Smooth muscle cell of the brain vasculature (primary cell): ENCODE measurements around the gene ARHGAP12.
"Not testable (repeated sequence)": the region's sequence is repeated elsewhere in the genome, so short reads cannot be mapped to it uniquely, and the experiment has no call there.

Experiments
- DNase-seq: peaks from one replicate; pipeline ENCODE4 v3.0.0-alpha.2; 2012; ENCODE audit warnings: low read depth, low spot score

The ARHGAP12 gene

GRCh38 chr10:31771331-31771831, 157.2 kb downstream of the ARHGAP12 start:
- DNase-seq = no peak

DNA sequence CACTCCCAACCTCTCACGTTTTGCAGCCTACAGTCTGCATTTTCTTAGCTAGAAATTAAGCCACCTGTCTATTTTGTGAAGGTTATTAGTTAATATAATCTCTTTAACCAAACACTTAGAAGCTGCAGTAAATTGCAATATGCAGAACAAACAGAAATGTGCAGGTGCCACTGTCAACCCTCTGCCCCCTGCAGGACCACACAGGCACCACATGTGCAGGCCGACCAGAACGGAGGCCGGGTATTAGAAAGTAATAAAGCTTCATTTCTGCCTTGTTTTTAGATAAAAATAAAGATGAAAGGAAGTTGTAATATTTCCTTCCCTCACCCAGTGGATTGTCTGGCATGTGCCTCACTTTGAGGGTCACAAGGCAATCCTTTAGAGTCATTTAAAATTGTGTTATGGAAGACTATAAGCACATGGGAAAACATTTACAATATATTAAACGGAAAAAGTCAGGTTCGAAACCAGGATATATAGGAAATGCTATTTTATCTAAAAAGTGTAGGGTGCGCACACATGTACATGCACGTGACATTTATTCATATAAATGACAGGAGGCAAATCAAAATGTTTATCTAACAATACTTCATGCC, 158.2 kb downstream of the ARHGAP12 start:
- DNase-seq = no peak

GRCh38 chr10:31769564-31769963, 159.1 kb downstream of the ARHGAP12 start:
- no peak for DNase-seq

GRCh38 chr10:31768935-31769334, 159.7 kb downstream of the ARHGAP12 start:
- DNase-seq = not testable (repeated sequence)

GRCh38 chr10:31768467-31768866, 160.2 kb downstream of the ARHGAP12 start:
- no peak for DNase-seq

GRCh38 chr10:31765541-31765940, 163.1 kb downstream of the ARHGAP12 start:
- no peak for DNase-seq

DNA sequence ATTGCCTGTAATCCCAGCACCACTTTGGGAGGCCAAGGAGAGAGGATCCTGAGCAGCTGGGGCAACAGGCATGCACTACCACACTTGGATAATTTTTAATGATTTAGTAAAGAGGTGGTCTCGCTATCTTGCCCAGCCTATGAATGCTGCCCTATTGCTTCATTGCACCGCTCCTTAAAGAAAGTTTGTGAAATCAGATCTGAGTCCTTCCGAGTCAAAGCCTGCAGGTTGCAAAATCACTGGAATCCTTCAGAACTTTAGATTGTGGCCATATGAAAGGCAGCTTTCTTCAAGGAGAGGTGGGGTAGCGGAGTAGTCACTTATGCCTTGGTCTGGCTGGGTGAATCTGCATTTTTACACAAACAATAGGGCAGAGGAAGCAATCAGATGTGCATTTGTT, 166.3 kb downstream of the ARHGAP12 start:
- DNase-seq = no peak

DNA sequence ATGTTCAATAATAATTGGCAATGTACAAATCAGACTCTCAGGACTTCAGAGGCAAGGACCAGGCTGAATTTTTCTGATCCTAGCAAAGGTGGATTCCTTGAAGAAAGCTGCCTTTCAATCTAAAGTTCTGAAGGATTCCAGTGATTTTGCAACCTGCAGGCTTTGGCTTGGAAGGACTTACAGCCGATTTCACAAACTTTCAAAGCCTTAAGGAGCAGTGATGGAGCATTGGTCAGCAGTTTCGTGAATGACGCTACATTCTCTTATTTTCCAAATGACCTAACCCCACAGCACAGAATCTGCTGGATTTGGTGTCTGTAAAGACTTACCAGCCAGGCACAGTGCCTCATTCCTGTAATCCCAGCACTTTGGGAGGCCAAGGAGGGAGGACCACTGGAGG, 167.5 kb downstream of the ARHGAP12 start:
- DNase-seq = no peak

GRCh38 chr10:31760674-31761081, 168.0 kb downstream of the ARHGAP12 start:
- no peak for DNase-seq

DNA sequence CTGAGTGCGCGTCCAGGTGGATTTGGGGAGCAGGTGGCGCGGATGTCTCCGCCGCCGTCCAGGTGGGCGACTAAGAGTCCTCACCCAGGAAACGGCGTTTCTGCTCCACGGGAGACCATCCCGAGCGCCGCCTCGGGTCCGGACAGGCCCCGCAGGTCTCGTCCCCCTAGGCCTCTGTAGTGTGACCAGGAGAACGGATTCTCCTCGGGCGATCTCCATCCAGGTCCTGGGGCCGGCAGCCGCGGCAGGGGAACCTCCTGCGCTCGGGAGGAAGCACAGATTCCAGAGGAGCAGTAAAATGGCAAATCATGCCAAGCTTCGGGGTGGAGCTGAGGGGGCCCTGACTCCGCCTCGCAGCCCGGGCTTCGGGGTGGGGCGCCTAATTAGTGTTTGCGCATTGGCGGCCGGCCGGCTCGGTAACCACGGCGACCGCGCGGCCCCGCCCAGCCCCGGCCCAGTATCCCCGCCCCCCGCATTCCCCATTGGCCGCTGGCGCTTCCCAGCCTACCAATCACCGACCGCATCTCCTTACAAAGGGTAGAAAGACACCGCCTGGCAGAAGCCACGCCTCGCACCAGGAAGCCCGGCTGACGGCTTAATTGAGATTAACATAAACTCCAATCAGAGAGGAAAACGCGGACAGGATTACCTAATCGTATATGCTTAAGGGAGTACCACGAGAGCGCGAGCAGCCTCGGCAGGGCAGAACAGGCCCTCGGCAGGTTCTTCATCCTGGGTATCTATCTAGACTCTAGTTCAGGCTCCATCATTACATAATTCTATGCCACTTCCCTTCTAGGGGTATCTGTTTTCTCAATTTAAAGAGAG, 168.6 kb downstream of the ARHGAP12 start:
- peak; percentile 84 for DNase-seq

DNA sequence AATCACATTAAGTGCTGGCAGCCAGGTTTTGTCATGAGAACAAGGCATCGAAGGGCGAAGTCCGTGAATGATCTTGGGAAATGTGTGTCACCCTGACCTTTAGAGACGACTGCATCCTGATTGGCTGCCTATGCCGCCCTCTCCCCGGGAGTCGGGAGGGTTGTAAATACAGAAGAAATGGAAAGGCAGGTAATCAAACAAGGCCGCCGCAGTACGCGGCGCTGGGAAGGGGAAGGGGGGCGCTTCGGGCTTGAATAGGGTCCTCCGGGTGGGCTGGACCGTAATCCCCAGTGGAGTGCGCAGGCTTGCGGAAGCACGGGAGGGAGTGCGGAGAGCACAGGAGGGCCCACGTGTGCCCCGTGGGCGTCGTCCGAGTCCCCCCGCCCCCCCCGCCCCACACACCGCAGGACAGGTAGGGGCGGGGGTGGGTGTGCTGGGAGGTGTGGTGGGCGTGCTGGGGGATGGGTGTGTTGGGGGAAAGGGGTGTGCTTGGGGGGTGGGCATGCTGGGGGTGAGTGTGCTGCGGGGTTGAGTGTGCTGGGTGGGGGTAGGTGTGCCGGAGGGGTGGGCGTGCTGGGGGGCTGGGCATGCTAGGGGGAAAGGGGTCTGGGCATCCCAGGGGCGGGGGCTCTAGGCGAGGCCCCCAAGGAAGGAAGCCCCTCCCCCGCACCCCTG, 169.4 kb downstream of the ARHGAP12 start:
- no peak for DNase-seq

- no peak for DNase-seq
Observed at GRCh38 chr10:31758495-31758894, 170.1 kb downstream of the ARHGAP12 start.

DNA sequence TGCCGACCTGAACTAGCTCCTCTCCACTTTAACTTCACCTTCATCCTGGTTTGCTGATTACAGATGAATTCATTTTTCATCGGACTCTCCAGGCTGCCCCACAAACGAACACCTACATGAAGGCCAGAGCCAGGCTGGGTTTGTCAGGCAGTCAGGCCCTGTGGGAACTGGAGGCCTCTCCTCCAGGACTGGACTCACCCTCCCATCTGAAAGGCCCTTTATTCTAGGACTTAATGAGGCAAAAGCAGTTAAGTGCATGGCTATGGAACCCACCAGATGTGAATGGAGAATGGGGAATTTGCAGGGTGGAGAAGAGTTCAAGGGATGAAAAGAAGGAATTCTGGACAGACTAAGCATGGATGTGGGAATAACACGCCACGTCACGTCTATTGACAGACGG, 170.8 kb downstream of the ARHGAP12 start:
- DNase-seq = no peak

- no peak for DNase-seq
Observed at GRCh38 chr10:31757386-31757791, 171.2 kb downstream of the ARHGAP12 start.

DNA sequence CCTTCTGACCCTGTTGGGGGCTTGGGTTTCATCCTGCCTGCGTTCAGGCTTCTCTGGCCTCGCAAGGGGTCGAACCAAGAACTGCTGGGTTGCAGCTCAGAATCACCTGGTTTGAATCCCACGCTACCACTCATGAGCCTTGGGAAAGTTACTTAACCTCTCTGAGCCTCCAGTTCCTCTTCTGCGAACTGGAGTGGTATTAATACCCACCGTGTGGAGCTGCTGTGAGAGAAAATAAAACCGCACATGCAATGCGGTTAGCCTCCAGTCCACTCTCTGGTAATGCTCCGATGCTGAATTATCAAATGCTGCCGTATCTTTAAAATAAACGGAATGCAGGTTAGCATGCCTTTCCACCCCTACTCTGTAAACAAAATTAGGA, 171.9 kb downstream of the ARHGAP12 start:
- DNase-seq = no peak

DNA sequence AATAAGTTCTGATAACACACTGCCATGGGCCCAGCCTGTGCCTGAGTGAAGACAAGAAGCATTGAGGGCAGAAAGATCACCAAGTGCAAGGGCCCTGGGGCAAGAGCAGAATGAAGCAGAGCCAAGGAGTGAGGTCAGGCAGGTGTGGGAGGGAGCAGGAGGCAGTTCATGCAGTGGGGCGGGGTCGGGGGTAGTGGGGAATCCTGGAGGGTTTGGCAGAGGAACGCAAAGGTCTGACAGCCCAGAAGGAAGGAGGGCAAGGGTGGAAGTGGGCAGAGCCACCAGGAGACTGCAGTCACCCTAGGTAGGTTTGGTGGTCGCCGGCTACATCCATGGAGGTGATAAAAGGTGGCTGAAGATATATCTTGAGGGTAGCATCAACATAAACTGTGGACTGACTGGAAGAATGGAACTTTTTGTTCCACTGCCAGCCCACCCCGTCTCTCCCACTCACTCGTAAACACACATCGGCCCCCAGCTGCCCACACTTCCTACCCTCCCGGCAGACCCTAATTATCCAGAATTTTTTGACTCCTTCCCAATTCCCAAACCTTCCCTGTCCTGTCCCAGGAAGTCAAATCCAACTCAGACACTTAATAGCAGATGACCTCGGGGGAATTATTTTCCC, 172.4 kb downstream of the ARHGAP12 start:
- DNase-seq = no peak
